IPS-20b (cell line): ENCODE results near the gene RHBDD1.

Experiments
- H3K27ac ChIP-seq: one replicate; pipeline ENCODE4 v1.5.1; 2013; ENCODE audit warnings: low read length
- H3K27me3 ChIP-seq: 2 replicates; pipeline ENCODE4 v1.6.1; 2013; ENCODE audit warnings: mild to moderate bottlenecking, low read length, inconsistent platforms; ENCODE audit not compliant: insufficient read depth
- H3K36me3 ChIP-seq: 2 replicates; pipeline ENCODE4 v1.6.1; 2013; ENCODE audit warnings: low read depth, mild to moderate bottlenecking, inconsistent platforms, low read length, moderate library complexity; ENCODE audit not compliant: insufficient read depth
- H3K4me1 ChIP-seq: 2 replicates; pipeline ENCODE4 v1.6.1; 2013; ENCODE audit warnings: mild to moderate bottlenecking, control low read depth, inconsistent platforms, low read length, moderate library complexity; ENCODE audit not compliant: insufficient read depth
- H3K4me3 ChIP-seq: 2 replicates; pipeline ENCODE4 v1.5.1; 2013; ENCODE audit warnings: mild to moderate bottlenecking, low read length, inconsistent platforms
- H3K9ac ChIP-seq: 2 replicates; pipeline ENCODE4 v1.6.1; 2013; ENCODE audit warnings: low read depth, mild to moderate bottlenecking, inconsistent platforms, low read length, moderate library complexity
- H3K9me3 ChIP-seq: 2 replicates; pipeline ENCODE4 v1.6.1; 2013; ENCODE audit warnings: mild to moderate bottlenecking, low read depth, low read length, inconsistent platforms; ENCODE audit not compliant: insufficient read depth

Gene RHBDD1

DNA sequence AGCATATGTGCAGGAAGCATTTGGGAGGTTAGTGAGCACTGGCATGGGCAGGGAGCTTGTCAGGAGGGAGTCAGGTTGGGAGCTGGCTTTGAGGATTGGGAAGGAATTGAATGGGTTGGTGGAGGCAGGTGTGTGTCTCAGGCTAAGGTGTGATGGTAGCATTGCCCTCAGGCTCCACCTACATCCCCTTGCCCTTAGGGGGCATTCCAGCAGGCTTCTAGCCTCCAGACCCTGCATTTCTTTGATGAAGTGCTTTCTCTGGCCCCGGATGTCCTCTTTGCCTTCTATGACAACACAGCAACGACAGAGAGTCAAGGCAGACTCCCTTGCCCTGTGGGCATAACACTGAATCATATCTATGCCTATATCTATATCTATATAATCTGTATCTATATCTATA is 13.5 kb downstream of the RHBDD1 start:
- no peaks in the 10 kb centered on the region for H3K27me3 ChIP-seq
- no peak overlapping the region for H3K27ac ChIP-seq
- H3K4me3 ChIP-seq = no peak overlapping the region
- no peaks in the 10 kb centered on the region for H3K36me3 ChIP-seq
- no peak overlapping the region for H3K9ac ChIP-seq
- H3K4me1 ChIP-seq = no peaks in the 10 kb centered on the region
- H3K9me3 ChIP-seq = no peaks in the 10 kb centered on the region

GRCh38 chr2:226850024-226850423 is 14.2 kb downstream of the RHBDD1 start:
- no peak overlapping the region for H3K27ac ChIP-seq
- no peak overlapping the region for H3K9ac ChIP-seq
- H3K4me1 ChIP-seq = no peaks in the 10 kb centered on the region
- no peaks in the 10 kb centered on the region for H3K36me3 ChIP-seq
- H3K9me3 ChIP-seq = no peaks in the 10 kb centered on the region
- no peak overlapping the region for H3K4me3 ChIP-seq
- H3K27me3 ChIP-seq = no peaks in the 10 kb centered on the region

DNA sequence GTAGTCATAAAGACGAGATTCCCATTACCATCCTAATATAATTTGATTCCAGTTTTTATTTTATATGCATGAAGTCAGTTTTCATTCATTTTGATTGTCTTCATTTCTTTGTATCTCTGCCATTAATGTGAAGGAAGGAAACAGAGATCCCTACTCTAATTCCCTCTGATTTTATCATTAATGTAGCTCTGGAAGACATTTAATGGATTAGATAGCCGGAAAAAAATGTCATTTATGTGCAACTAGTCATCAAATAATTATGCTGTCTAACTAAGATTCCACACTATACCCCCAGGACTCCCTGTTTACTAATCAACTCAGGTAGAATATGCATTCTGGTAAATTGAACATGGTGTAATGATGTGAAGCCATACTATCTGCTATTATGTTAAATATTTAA is 19.9 kb downstream of the RHBDD1 start:
- Histone ChIP-seq H3K9ac (no peak overlapping the region), H3K4me1 (no peaks in the 10 kb centered on the region), H3K36me3 (no peaks in the 10 kb centered on the region), H3K4me3 (no peak overlapping the region), H3K9me3 (no peaks in the 10 kb centered on the region), H3K27me3 (no peaks in the 10 kb centered on the region), H3K27ac (no peak overlapping the region)

GRCh38 chr2:226860087-226860486 is 24.2 kb downstream of the RHBDD1 start:
- no peak overlapping the region for H3K27ac ChIP-seq
- H3K9me3 ChIP-seq = no peaks in the 10 kb centered on the region
- no peak overlapping the region for H3K9ac ChIP-seq
- no peak overlapping the region for H3K4me3 ChIP-seq
- peaks cover 9% of the 10 kb centered on the region; the same call in 1 of the 2 replicates for H3K4me1 ChIP-seq
- H3K27me3 ChIP-seq = no peaks in the 10 kb centered on the region
- 0 out of 2 replicates have a peak, but pooled peaks cover 5% of the 10 kb centered on the region for H3K36me3 ChIP-seq

- H3K36me3 ChIP-seq = 0 out of 2 replicates have a peak, but pooled peaks cover 5% of the 10 kb centered on the region
- no peak overlapping the region for H3K9ac ChIP-seq
- H3K27ac ChIP-seq = no peak overlapping the region
- H3K9me3 ChIP-seq = no peaks in the 10 kb centered on the region
- H3K4me3 ChIP-seq = no peak overlapping the region
- H3K27me3 ChIP-seq = no peaks in the 10 kb centered on the region
- peaks cover 16% of the 10 kb centered on the region; the same call in 1 of the 2 replicates for H3K4me1 ChIP-seq
Observed at GRCh38 chr2:226862623-226863022, 26.8 kb downstream of the RHBDD1 start.

- Histone ChIP-seq H3K27me3 (no peaks in the 10 kb centered on the region), H3K36me3 (0 out of 2 replicates have a peak, but pooled peaks cover 5% of the 10 kb centered on the region), H3K27ac (no peak overlapping the region), H3K4me3 (no peak overlapping the region), H3K9me3 (no peaks in the 10 kb centered on the region), H3K9ac (0 out of 2 replicates have a peak overlapping the region, but pooled peaks have one; percentile 34), H3K4me1 (peaks cover 38% of the 10 kb centered on the region; the same call in 1 of the 2 replicates)
Observed at GRCh38 chr2:226865273-226865672, 29.4 kb downstream of the RHBDD1 start.

- no peak overlapping the region for H3K27ac ChIP-seq
- H3K9ac ChIP-seq = no peak overlapping the region
- H3K4me1 ChIP-seq = peaks cover 38% of the 10 kb centered on the region; the same call in 1 of the 2 replicates
- H3K36me3 ChIP-seq = 0 out of 2 replicates have a peak, but pooled peaks cover 5% of the 10 kb centered on the region
- H3K9me3 ChIP-seq = no peaks in the 10 kb centered on the region
- H3K4me3 ChIP-seq = no peak overlapping the region
- H3K27me3 ChIP-seq = no peaks in the 10 kb centered on the region
Observed at GRCh38 chr2:226865710-226866109, 29.9 kb downstream of the RHBDD1 start.

GRCh38 chr2:226868331-226869162 is 32.7 kb downstream of the RHBDD1 start:
- no peaks in the 10 kb centered on the region for H3K9me3 ChIP-seq
- no peaks in the 10 kb centered on the region for H3K27me3 ChIP-seq
- H3K4me1 ChIP-seq = peaks cover 35% of the 10 kb centered on the region; the same call in 1 of the 2 replicates
- H3K9ac ChIP-seq = no peak overlapping the region
- no peak overlapping the region for H3K4me3 ChIP-seq
- H3K27ac ChIP-seq = no peak overlapping the region
- H3K36me3 ChIP-seq = 0 out of 2 replicates have a peak, but pooled peaks cover 5% of the 10 kb centered on the region

- Histone ChIP-seq H3K4me1 (peaks cover 35% of the 10 kb centered on the region; the same call in 1 of the 2 replicates), H3K27ac (no peak overlapping the region), H3K9me3 (no peaks in the 10 kb centered on the region), H3K36me3 (0 out of 2 replicates have a peak, but pooled peaks cover 5% of the 10 kb centered on the region), H3K4me3 (no peak overlapping the region), H3K27me3 (no peaks in the 10 kb centered on the region), H3K9ac (no peak overlapping the region)
Observed at GRCh38 chr2:226869371-226869770, 33.5 kb downstream of the RHBDD1 start.

GRCh38 chr2:226873051-226873620 is 37.3 kb downstream of the RHBDD1 start:
- H3K9ac ChIP-seq = no peak overlapping the region
- H3K4me3 ChIP-seq = no peak overlapping the region
- no peaks in the 10 kb centered on the region for H3K9me3 ChIP-seq
- no peaks in the 10 kb centered on the region for H3K27me3 ChIP-seq
- no peak overlapping the region for H3K27ac ChIP-seq
- peaks cover 22% of the 10 kb centered on the region; the same call in 1 of the 2 replicates for H3K4me1 ChIP-seq
- no peaks in the 10 kb centered on the region for H3K36me3 ChIP-seq

DNA sequence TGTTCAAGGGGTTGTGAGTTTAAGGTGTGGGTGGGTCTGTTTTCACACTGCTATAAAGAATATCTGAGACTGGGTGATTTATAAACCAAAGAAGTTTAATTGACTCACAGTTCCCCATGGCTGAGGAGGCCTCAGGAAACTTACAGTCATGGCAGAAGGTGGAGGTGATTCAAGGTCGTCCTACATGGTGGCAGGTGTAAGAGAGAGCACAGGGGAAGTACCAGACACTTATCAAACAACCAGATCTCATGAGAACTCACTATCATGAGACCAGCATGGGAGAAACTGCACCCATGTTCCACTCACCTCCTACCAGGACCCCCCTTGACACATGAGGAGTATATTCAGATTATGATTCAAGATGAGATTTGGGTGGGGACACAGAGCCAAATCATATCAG is 38.0 kb downstream of the RHBDD1 start:
- Histone ChIP-seq H3K9me3 (no peaks in the 10 kb centered on the region), H3K4me1 (peaks cover 15% of the 10 kb centered on the region; the same call in 1 of the 2 replicates), H3K27ac (no peak overlapping the region), H3K27me3 (no peaks in the 10 kb centered on the region), H3K36me3 (no peaks in the 10 kb centered on the region), H3K4me3 (no peak overlapping the region), H3K9ac (no peak overlapping the region)

GRCh38 chr2:226874749-226875148 is 38.9 kb downstream of the RHBDD1 start:
- H3K27ac ChIP-seq = no peak overlapping the region
- H3K27me3 ChIP-seq = no peaks in the 10 kb centered on the region

More at GRCh38 chr2:226874749-226875148, 38.9 kb downstream of the RHBDD1 start:
- no peak overlapping the region for H3K4me3 ChIP-seq
- peaks cover 7% of the 10 kb centered on the region; the same call in 1 of the 2 replicates for H3K4me1 ChIP-seq
- H3K36me3 ChIP-seq = no peaks in the 10 kb centered on the region
- H3K9ac ChIP-seq = no peak overlapping the region
- no peaks in the 10 kb centered on the region for H3K9me3 ChIP-seq
